ENCODE data around the gene TNPO3. TPM values are rescaled to one million over a fixed set of nuclear protein-coding genes. Genes with fewer than 3 reads are reported as not detected.

The TNPO3 gene
- total and polyA plus RNA-seq, 4 donors = 12.3 to 45.9 (median 25.9) TPM

GRCh38 chr7:128924707-128925588, 130.0 kb downstream of the TNPO3 start:
- DNase-seq (no peak), ATAC-seq (ENCODE audit: insufficient read depth, low FRiP score) (no peak)
- Histone ChIP-seq H3K9ac (ENCODE audit: insufficient read depth in 1 of 2, low read length in 2 of 2) (no peak overlapping the region), H3K4me1 (ENCODE audit: control insufficient read depth in 5 of 5, insufficient read depth in 5 of 5, low read length in 5 of 5) (peaks cover 0 to 5% (median 0%) of the 10 kb centered on the region in 5 donors), H3K27ac (ENCODE audit: low read depth in 1 of 2, low read length in 1 of 2) (no peak overlapping the region), H3K9me3 (ENCODE audit: control insufficient read depth in 4 of 4, insufficient read depth in 3 of 4, low read length in 3 of 4) (no peaks in the 10 kb centered on the region), H3K4me3 (no peak overlapping the region), H3K36me3 (ENCODE audit: control insufficient read depth in 4 of 4, insufficient read depth in 4 of 4, low read length in 4 of 4) (no peaks in the 10 kb centered on the region), H3K27me3 (ENCODE audit: control insufficient read depth in 3 of 3, insufficient read depth in 3 of 3, low read length in 2 of 3) (peaks cover 0 to 6% (median 6%) of the 10 kb centered on the region in 3 donors)
- no peak for TF ChIP-seq CTCF (IDR thresholded peaks at IDR 0.05; ENCODE audit: control extremely low read depth, extremely low read depth)
- 71 to 72% methylated on average over 8 of the region's 8 CpGs for WGBS, 2 donors

DNA sequence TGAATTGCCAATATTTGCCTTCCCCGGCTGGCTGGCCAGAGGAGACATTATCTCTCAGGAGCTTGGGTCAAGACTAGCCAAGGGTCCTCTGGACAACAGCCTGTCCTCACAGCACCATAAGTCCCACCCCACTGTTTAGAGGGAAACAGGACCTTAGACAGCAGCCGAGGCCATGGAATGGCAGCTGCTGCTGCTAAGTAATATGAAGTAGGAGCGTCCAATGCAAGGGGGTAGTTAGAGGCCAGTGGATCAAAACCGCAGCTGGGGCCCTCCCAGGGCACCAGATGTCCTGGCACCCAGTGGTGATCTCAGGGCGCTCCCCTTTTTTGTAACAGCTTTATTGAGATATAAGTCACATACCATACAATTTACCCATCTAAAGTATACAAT, 131.5 kb downstream of the TNPO3 start:
- Histone ChIP-seq H3K4me3 (no peak overlapping the region), H3K9me3 (ENCODE audit: control insufficient read depth in 4 of 4, insufficient read depth in 3 of 4, low read length in 3 of 4) (no peaks in the 10 kb centered on the region), H3K9ac (ENCODE audit: insufficient read depth in 1 of 2, low read length in 2 of 2) (no peak overlapping the region), H3K27ac (ENCODE audit: low read depth in 1 of 2, low read length in 1 of 2) (no peak overlapping the region), H3K36me3 (ENCODE audit: control insufficient read depth in 4 of 4, insufficient read depth in 4 of 4, low read length in 4 of 4) (no peaks in the 10 kb centered on the region), H3K27me3 (ENCODE audit: control insufficient read depth in 3 of 3, insufficient read depth in 3 of 3, low read length in 2 of 3) (peaks cover 0 to 10% (median 6%) of the 10 kb centered on the region in 3 donors), H3K4me1 (ENCODE audit: control insufficient read depth in 5 of 5, insufficient read depth in 5 of 5, low read length in 5 of 5) (peaks cover 0 to 5% (median 0%) of the 10 kb centered on the region in 5 donors)
- 85 to 87% methylated on average over 5 of the region's 5 CpGs for WGBS, 2 donors
- DNase-seq (no peak), ATAC-seq (ENCODE audit: insufficient read depth, low FRiP score) (no peak)
- no peak for TF ChIP-seq CTCF (IDR thresholded peaks at IDR 0.05; ENCODE audit: control extremely low read depth, extremely low read depth)

GRCh38 chr7:128922496-128923410, 132.2 kb downstream of the TNPO3 start:
- Histone ChIP-seq H3K4me1 (ENCODE audit: control insufficient read depth in 5 of 5, insufficient read depth in 5 of 5, low read length in 5 of 5) (peaks cover 0 to 5% (median 0%) of the 10 kb centered on the region in 5 donors), H3K9me3 (ENCODE audit: control insufficient read depth in 4 of 4, insufficient read depth in 3 of 4, low read length in 3 of 4) (no peaks in the 10 kb centered on the region), H3K4me3 (no peak overlapping the region), H3K27me3 (ENCODE audit: control insufficient read depth in 3 of 3, insufficient read depth in 3 of 3, low read length in 2 of 3) (peaks cover 0 to 11% (median 6%) of the 10 kb centered on the region in 3 donors), H3K27ac (ENCODE audit: low read depth in 1 of 2, low read length in 1 of 2) (no peak overlapping the region), H3K36me3 (ENCODE audit: control insufficient read depth in 4 of 4, insufficient read depth in 4 of 4, low read length in 4 of 4) (no peaks in the 10 kb centered on the region), H3K9ac (ENCODE audit: insufficient read depth in 1 of 2, low read length in 2 of 2) (no peak overlapping the region)
- ATAC-seq (ENCODE audit: insufficient read depth, low FRiP score) (no peak), DNase-seq (no peak)
- 88 to 92% methylated on average over 16 of the region's 16 CpGs for WGBS, 2 donors
- no peak for TF ChIP-seq CTCF (IDR thresholded peaks at IDR 0.05; ENCODE audit: control extremely low read depth, extremely low read depth)
